KMS-11 (cell line): Measurements from ENCODE around the gene PCDH15.
A peak's percentile ranks its signal among the peaks of the same experiment; 100 is the strongest.

Experiments used
- H2AFZ ChIP-seq: fragments of 200-600 bp; sonication (generic); 2 replicates; pipeline ENCODE4 v1.6.1; 2016; ENCODE audit warnings: antibody characterized with exemption, mixed run types, low read depth
- H3K27ac ChIP-seq: fragments of 200-600 bp; sonication (generic); 2 replicates; pipeline ENCODE4 v1.6.1; 2016; ENCODE audit warnings: mild to moderate bottlenecking, mixed run types
- H3K27me3 ChIP-seq: fragments of 200-600 bp; sonication (generic); 2 replicates; pipeline ENCODE4 v1.6.1; 2017; ENCODE audit warnings: mild to moderate bottlenecking, low read depth, mixed run types, moderate library complexity; ENCODE audit not compliant: insufficient read depth
- H3K36me3 ChIP-seq: fragments of 200-600 bp; sonication (generic); 2 replicates; pipeline ENCODE4 v1.6.1; 2017; ENCODE audit warnings: mild to moderate bottlenecking, mixed run types; ENCODE audit not compliant: insufficient read depth
- H3K4me1 ChIP-seq: fragments of 200-600 bp; sonication (generic); 2 replicates; pipeline ENCODE4 v1.6.1; 2016; ENCODE audit warnings: mild to moderate bottlenecking, low read depth, mixed run types; ENCODE audit not compliant: poor library complexity, severe bottlenecking
- H3K4me2 ChIP-seq: fragments of 200-600 bp; sonication (generic); 2 replicates; pipeline ENCODE4 v1.7.0; 2016; ENCODE audit warnings: mild to moderate bottlenecking, mixed run types
- H3K4me3 ChIP-seq: fragments of 200-600 bp; sonication (generic); IDR thresholded peaks from 2 replicates; pipeline ENCODE4 v1.6.1; 2017; ENCODE audit warnings: low read depth, low read length, mixed read lengths; ENCODE audit not compliant: insufficient read depth
- H3K79me2 ChIP-seq: fragments of 200-600 bp; sonication (generic); 2 replicates; pipeline ENCODE4 v1.6.1; 2016; ENCODE audit warnings: low read depth, mixed run types; ENCODE audit not compliant: insufficient read depth
- H3K9ac ChIP-seq: fragments of 200-600 bp; sonication (generic); 2 replicates; pipeline ENCODE4 v1.6.1; 2016; ENCODE audit warnings: mild to moderate bottlenecking, mixed run types
- H4K20me1 ChIP-seq: fragments of 200-600 bp; sonication (generic); 2 replicates; pipeline ENCODE4 v1.6.1; 2016; ENCODE audit warnings: mild to moderate bottlenecking, mixed run types; ENCODE audit not compliant: insufficient read depth
- TF ChIP-seq, protein P1 (sequence below): fragments of 200-600 bp; sonication (generic); conservative IDR thresholded peaks from 2 replicates; pipeline ENCODE4 v1.6.1; 2017; ENCODE audit warnings: low read depth, mild to moderate bottlenecking, antibody characterized with exemption, low read length, moderate library complexity, mixed read lengths

PCDH15 gene

GRCh38 chr10:54469587-54470323 lies 331.3 kb downstream of the PCDH15 start:
- H3K4me1 ChIP-seq, result peaks cover 20% of the 10 kb centered on the region
- no peak overlapping the region for H3K4me3 ChIP-seq
- no peaks in the 10 kb centered on the region for H4K20me1 ChIP-seq
- peak overlapping the region; percentile 76 for H3K27ac ChIP-seq
- TF ChIP-seq, protein P1, sequence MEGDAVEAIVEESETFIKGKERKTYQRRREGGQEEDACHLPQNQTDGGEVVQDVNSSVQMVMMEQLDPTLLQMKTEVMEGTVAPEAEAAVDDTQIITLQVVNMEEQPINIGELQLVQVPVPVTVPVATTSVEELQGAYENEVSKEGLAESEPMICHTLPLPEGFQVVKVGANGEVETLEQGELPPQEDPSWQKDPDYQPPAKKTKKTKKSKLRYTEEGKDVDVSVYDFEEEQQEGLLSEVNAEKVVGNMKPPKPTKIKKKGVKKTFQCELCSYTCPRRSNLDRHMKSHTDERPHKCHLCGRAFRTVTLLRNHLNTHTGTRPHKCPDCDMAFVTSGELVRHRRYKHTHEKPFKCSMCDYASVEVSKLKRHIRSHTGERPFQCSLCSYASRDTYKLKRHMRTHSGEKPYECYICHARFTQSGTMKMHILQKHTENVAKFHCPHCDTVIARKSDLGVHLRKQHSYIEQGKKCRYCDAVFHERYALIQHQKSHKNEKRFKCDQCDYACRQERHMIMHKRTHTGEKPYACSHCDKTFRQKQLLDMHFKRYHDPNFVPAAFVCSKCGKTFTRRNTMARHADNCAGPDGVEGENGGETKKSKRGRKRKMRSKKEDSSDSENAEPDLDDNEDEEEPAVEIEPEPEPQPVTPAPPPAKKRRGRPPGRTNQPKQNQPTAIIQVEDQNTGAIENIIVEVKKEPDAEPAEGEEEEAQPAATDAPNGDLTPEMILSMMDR, result no peak
- H3K4me2 ChIP-seq, result peak overlapping the region; percentile 63
- no peaks in the 10 kb centered on the region for H3K79me2 ChIP-seq
- H3K36me3 ChIP-seq, result no peaks in the 10 kb centered on the region
- peak overlapping the region; percentile 79 for H2AFZ ChIP-seq
- H3K27me3 ChIP-seq, result no peaks in the 10 kb centered on the region
- H3K9ac ChIP-seq, result peak overlapping the region; percentile 57; the same call in 1 of the 2 replicates

DNA sequence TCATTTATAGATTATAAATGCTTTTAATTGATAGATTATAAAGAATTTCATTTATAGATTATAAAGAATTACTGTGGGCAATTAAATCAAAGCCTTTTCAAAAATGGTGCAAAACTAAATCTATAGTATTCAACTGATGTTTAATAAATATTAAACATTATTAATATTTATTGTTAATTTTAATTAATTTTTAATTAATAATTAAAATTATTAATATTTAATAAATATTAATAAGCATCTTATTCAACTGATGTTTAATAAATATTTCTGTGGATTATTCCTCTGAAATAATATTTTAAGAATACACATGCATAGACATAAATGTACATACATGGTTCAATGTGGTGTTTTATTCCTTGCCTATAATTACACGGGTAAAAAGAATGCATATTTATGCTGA lies 346.8 kb downstream of the PCDH15 start:
- no peaks in the 10 kb centered on the region for H3K36me3 ChIP-seq
- no peak overlapping the region for H2AFZ ChIP-seq
- peaks cover 3% of the 10 kb centered on the region; the same call in 1 of the 2 replicates for H3K27me3 ChIP-seq
- no peak overlapping the region for H3K9ac ChIP-seq
- no peak overlapping the region for H3K4me3 ChIP-seq
- no peaks in the 10 kb centered on the region for H3K4me1 ChIP-seq
- no peaks in the 10 kb centered on the region for H3K79me2 ChIP-seq
- H4K20me1 ChIP-seq, result no peaks in the 10 kb centered on the region
- H3K4me2 ChIP-seq, result no peak overlapping the region
- no peak overlapping the region for H3K27ac ChIP-seq
- TF ChIP-seq, protein P1, result no peak

DNA sequence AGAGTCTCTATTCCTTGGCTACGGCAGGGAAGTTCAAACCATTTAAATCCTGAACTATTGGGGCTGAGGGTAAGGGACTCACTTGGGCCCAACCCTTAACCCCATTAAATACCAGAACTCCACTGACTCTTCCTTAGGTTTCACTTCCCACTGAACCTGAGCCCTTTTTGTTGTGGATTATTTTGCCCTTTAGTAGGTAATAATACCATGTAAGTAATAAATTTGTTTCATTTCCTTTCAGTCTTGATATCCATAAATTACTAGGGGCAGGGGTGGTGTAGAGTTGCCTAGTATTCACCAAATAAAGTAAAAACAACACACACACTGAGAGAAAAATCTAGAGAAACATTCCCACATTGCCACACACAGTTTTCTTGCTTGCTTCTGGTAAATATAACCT lies 352.0 kb downstream of the PCDH15 start:
- TF ChIP-seq, protein P1, result no peak

GRCh38 chr10:54444170-54444569 lies 356.9 kb downstream of the PCDH15 start:
- Histone ChIP-seq H3K4me1 (no peaks in the 10 kb centered on the region), H3K9ac (no peak overlapping the region), H2AFZ (no peak overlapping the region), H3K4me2 (no peak overlapping the region), H4K20me1 (no peaks in the 10 kb centered on the region), H3K4me3 (no peak overlapping the region), H3K79me2 (no peaks in the 10 kb centered on the region), H3K36me3 (no peaks in the 10 kb centered on the region), H3K27ac (no peak overlapping the region), H3K27me3 (no peaks in the 10 kb centered on the region)
- TF ChIP-seq, protein P1, result no peak

More for the DNA sequence above, 352.0 kb downstream of the PCDH15 start:
- Histone ChIP-seq H4K20me1 (no peaks in the 10 kb centered on the region), H2AFZ (no peak overlapping the region), H3K79me2 (no peaks in the 10 kb centered on the region), H3K9ac (no peak overlapping the region), H3K4me2 (no peak overlapping the region), H3K36me3 (no peaks in the 10 kb centered on the region), H3K27me3 (peaks cover 3% of the 10 kb centered on the region; the same call in 1 of the 2 replicates), H3K27ac (no peak overlapping the region), H3K4me3 (no peak overlapping the region), H3K4me1 (no peaks in the 10 kb centered on the region)
